ENCODE measurements around the gene IFT27. TPM values are rescaled to one million over a fixed set of nuclear protein-coding genes. Genes with fewer than 3 reads are reported as not detected.

Gene IFT27
- total and polyA plus RNA-seq, 2 experiments from 2014 or later: 28.5 to 63.5 TPM

- no peak for TF ChIP-seq ZNF462 (CRISPR knock-in tag; IDR thresholded peaks at IDR 0.05)
Observed at GRCh38 chr22:36743011-36743410, 32.9 kb downstream of the IFT27 start (continued).

- peaks cover 13% of the 10 kb centered on the region for H3K27me3 Mint-ChIP-seq (ENCODE audit: insufficient read depth, low read depth, poor library complexity)
- ATAC-seq: no peak
- no peaks in the 10 kb centered on the region; the same call in 2 of the 3 replicates for H3K4me1 Mint-ChIP-seq
Observed at GRCh38 chr22:36741968-36742367, 34.0 kb downstream of the IFT27 start.

DNA sequence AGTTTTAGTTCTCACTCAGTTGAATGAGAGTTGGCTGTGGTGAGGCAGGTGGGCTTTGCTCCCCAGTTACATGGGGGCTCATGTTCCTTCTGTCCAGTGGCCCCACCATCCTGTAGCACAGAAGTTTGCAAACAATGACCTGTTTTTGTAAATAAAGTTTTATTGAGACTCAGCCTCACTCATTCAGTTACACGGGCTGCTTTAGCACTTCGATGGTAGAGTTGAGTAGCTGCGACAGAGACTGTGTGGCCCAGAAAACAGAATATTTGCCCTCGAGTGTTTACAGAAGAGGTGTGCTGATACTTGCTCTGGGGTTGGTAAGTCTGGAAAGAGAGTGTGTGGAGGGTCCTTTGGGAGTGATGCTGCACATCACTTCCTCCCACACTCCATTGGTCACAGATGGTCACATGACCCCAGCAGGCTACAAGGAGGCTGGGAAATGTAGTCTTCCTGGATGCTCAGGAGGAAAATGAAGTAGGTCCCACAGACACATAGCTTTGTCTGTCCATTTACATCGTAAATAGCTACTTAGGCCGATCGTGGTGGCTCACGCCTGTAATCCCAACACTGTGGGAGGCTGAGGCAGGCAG is 34.6 kb downstream of the IFT27 start:
- Histone ChIP-seq H3K27ac (ENCODE audit: low read depth) (no peak overlapping the region), H3F3A (replicated peaks; ENCODE audit: low read depth) (no peaks in the 10 kb centered on the region), H2AFZ (peak overlapping the region; percentile 33; the same call in 1 of the 2 replicates), H3K4me3 (no peak overlapping the region), H4K20me1 (replicated peaks; ENCODE audit: insufficient read depth) (no peaks in the 10 kb centered on the region), H3K9me2 (ENCODE audit: insufficient read depth) (peaks cover 13% of the 10 kb centered on the region), H3K27me3 (ENCODE audit: insufficient read depth) (no peaks in the 10 kb centered on the region), H3K36me3 (ENCODE audit: insufficient read depth) (no peaks in the 10 kb centered on the region), H3K4me1 (ENCODE audit: insufficient read depth) (no peaks in the 10 kb centered on the region), H3K79me2 (replicated peaks; ENCODE audit: insufficient read depth) (no peaks in the 10 kb centered on the region), H3K4me2 (no peak overlapping the region)
- Mint-ChIP-seq H3K36me3 (ENCODE audit: low read depth) (peaks cover 2% of the 10 kb centered on the region; the same call in 1 of the 3 replicates), H3K27ac (no peak overlapping the region), H3K4me1 (no peaks in the 10 kb centered on the region; the same call in 2 of the 3 replicates), H3K27me3 (ENCODE audit: insufficient read depth, low read depth, poor library complexity) (peaks cover 17% of the 10 kb centered on the region), H3K4me3 (no peak overlapping the region), H3K9me3 (peaks cover 11% of the 10 kb centered on the region; the same call in 2 of the 3 replicates)
- DNase-seq (ENCODE audit: low spot score): peak; percentile 60
- peak; percentile 77 for ATAC-seq
- TF ChIP-seq STAT1 (IDR thresholded peaks at IDR 0.05; ENCODE audit: unreplicated experiment) (no peak), EZH2 (IDR thresholded peaks at IDR 0.05; ENCODE audit: low read depth, unreplicated experiment) (no peak), CREB1 (CRISPR knock-in tag; IDR thresholded peaks at IDR 0.05; ENCODE audit: low read depth) (peak; percentile 79)
- TF ChIP-seq, protein P1, sequence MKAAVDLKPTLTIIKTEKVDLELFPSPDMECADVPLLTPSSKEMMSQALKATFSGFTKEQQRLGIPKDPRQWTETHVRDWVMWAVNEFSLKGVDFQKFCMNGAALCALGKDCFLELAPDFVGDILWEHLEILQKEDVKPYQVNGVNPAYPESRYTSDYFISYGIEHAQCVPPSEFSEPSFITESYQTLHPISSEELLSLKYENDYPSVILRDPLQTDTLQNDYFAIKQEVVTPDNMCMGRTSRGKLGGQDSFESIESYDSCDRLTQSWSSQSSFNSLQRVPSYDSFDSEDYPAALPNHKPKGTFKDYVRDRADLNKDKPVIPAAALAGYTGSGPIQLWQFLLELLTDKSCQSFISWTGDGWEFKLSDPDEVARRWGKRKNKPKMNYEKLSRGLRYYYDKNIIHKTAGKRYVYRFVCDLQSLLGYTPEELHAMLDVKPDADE (IDR thresholded peaks at IDR 0.05): peak; percentile 67; the same call in 1 of the 2 replicates

More at GRCh38 chr22:36741968-36742367, 34.0 kb downstream of the IFT27 start:
- H4K20me1 ChIP-seq (replicated peaks; ENCODE audit: insufficient read depth): no peaks in the 10 kb centered on the region
- H3K27ac ChIP-seq (ENCODE audit: low read depth): no peak overlapping the region
- no peak overlapping the region for H3K4me2 ChIP-seq
- Mint-ChIP-seq H3K27ac (no peak overlapping the region), H3K4me3 (no peak overlapping the region), H3K9me3 (peaks cover 8% of the 10 kb centered on the region; the same call in 2 of the 3 replicates), H3K36me3 (ENCODE audit: low read depth) (peaks cover 2% of the 10 kb centered on the region; the same call in 1 of the 3 replicates)
- no peak overlapping the region for H3K4me3 ChIP-seq
- H3K79me2 ChIP-seq (replicated peaks; ENCODE audit: insufficient read depth): no peaks in the 10 kb centered on the region
- no peak overlapping the region for H2AFZ ChIP-seq
- H3K36me3 ChIP-seq (ENCODE audit: insufficient read depth): no peaks in the 10 kb centered on the region
- TF ChIP-seq ZNF114 (CRISPR knock-in tag; IDR thresholded peaks at IDR 0.05): no peak
- DNase-seq (ENCODE audit: low spot score): no peak
- H3F3A ChIP-seq (replicated peaks; ENCODE audit: low read depth): no peaks in the 10 kb centered on the region
- no peaks in the 10 kb centered on the region for H3K4me1 ChIP-seq (ENCODE audit: insufficient read depth)
- no peaks in the 10 kb centered on the region for H3K27me3 ChIP-seq (ENCODE audit: insufficient read depth)
- peaks cover 13% of the 10 kb centered on the region for H3K9me2 ChIP-seq (ENCODE audit: insufficient read depth)

Data from GM23338 (cell line).